HG02970 (cell line): ENCODE measurements around the gene DRC3.

Source experiments
- ATAC-seq: cut with Tn5 transposase; IDR thresholded peaks from one replicate; pipeline ENCODE4 v1.9.1; 2021; ENCODE audit warnings: mild to moderate bottlenecking, moderate library complexity, moderate number of reproducible peaks; ENCODE audit not compliant: unreplicated experiment, low FRiP score

Gene DRC3

DNA sequence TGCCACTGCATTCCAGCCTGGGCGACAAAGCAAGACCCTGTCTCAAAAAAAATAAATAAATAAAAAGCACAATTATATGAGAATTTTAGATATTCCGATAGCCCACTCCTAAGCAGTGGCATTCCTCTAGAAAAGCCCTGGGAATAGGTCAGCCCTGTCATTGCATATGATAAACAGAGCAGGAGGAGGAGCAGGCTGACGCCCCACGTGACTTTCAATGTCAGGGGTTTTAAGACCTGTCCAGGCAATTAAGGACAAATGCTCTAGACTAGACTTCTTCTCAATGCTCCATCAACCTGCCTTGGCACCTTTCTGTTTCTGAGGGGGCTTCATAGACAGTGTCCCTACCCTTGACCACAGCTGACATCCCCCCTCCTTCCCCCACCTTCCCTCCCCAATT is 8.0 kb upstream of the DRC3 start:
- ATAC-seq, result no peak

DNA sequence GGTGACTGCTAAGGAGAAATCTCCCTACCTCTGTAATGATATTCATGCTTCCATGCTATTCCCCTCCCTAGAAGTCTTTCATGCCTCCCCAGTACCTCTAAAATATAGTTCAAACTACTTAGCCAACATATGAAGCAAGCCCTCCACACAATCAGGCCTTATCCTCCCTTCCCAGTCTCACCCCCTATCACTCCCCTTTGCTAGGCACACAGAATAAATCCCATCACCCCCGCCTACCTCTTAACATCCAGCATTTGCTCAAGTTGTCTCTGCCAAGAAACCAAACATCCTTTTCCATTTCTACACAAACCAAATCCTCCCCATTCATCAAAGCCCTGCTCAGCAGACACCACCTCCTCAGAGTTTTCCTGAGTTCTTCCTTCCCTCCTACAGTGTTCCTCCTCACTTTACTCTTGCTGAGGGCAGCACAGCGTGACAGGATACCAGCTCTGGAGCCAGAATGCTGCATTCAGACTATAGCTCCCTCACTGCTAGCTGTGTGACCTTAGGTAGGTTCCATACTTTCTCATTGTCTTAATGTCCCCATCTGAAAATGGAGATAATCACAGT is 7.4 kb upstream of the DRC3 start:
- no peak for ATAC-seq

DNA sequence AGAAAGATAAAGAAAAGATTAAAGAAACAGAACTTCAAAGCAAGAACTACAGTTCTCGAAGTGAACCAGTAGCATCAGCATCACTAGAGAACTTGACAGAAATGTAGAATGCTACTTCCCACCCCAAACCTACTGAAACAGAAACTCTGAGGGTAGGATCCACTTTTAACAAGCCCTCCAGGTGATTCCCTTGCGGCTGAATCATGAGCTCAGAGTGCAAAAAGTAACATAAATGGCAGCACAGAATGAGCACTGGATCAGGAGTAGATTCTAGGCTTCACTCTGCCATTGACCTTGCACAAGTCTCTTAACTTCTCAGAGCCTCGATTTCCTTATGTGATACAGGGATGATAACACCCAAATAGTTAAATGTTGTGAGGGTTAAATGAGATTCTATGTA is 6.3 kb upstream of the DRC3 start:
- no peak for ATAC-seq

DNA sequence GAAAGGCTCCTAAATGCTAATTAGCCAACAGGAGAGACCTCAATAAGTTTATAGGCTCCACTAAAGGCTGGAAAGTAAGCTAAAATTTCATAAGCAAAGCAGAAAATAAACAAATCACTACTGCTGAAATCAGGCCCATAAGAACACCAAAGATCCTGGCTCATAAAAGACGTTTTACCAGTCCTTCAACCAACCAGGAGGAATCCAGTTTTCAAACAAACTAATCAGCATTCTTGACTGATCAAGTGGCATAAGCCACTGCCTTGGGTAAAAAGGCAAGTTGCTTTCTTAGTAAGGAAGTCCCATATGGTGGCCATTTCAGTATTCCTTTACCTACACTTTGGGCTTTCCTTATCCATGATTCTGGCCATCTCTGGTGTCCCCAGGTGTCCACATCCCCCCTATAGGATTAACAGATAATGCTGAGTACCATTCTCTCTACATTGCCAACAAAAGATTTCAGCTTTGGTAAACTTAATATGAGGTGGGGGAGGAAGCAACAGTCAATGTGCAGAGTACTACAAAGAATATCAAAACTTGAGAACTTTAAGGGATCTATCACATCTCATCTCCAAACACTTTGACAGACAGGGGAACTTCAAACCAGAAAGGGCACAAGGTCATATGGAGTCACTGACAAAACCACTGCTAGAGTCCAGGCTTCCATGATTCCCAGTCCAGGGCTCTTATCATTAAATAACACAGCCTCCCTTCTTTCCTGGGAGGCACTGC is 1.8 kb upstream of the DRC3 start:
- no peak for ATAC-seq

DNA sequence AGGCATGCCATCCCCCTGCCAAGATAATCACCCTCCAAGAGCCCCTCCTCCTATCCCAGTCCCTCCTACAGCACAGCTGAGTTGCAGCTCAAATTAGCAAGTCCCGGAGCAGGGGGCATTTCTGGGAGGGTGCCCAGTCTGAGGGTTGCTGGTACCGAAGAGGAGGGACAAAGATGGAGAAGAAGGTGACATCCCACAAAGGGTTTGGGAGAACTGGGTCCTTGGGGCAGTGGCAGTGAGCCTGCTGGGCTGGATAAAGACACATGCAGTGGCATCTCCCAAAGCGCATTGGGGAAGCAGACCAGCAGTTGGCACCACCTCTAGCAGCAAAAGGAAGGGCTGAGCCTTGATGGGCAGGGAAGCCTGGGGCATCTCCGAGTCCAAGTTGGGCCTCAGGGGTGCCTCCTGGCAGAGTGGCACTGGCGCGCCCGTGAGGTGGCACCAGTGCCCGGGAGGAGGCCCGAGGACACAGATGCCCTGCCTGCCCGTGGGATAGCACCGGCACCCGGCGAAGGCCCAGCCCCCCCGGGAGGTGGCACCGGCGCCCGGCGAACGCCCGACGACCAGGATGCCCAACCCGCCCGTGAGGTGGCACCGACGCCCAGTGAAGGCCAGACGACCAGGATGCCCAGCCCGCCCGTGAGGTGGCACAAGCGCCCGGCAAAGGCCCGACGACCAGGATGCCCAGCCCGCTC is 1.1 kb upstream of the DRC3 start:
- no peak for ATAC-seq

DNA sequence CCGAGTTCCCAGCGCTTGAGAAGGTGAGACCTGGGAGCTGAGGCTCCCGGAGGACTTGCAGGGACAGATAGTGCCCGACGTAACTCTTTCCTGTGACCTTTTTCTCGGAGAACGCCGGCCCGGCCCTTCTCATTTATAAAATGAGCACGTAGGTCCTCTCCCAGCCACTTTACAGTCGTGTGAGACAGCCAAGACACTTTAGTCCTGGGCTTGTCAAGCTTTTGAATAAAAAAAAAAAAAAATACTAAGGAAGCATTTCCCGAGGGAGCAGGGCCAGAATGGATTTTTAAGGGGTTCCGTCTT is 241 bp downstream of the DRC3 start:
- ATAC-seq, result no peak

DNA sequence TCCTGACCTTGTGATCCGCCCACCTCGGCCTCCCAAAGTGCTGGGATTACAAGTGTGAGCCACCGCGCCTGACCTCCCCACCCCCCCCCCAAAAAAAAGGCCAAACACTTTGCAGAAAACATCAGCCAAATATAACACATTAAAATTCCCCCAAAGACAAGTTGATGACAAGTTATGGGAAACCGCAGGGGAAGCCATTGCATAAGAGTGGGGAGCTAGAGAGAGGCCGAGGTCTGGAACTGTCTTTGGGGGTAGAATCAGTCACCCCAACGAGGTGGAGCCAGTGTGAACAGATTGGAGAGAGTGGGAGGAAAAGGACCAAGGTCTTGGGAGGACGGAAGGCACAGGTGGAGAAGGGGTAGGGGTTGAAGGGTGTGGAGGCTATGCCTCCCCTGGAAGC is 2.8 kb downstream of the DRC3 start:
- ATAC-seq, result no peak

DNA sequence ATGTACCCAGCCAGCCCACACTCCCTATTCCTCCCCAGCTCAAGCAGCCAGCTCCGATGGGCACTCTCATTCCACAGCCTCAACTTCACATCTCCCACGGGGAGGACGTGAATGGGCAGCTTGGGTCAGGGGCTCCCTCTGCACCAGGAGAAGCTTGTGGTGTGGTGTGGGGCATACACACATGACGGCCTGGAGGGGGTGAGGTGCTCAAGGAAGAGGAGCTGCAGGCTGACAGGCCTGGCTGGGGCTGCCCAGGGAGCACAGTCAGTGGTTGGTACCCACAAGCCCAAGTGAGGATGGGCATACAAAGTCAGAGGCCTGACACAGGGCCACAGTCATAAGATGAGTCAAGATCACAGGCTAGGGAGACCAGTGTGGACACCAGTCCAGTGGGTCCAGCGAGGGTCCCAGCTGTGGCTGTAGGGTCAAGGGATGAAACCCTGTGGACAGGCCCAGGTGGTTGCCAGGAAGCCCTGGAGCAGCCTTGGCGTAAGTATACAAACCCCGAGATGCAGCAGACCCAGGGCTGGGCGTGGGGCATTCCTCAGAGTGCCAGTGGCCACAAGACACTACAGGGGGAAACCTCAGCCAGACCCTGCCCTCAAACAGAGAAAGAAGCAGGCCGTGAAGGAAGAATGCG is 4.4 kb downstream of the DRC3 start:
- no peak for ATAC-seq

DNA sequence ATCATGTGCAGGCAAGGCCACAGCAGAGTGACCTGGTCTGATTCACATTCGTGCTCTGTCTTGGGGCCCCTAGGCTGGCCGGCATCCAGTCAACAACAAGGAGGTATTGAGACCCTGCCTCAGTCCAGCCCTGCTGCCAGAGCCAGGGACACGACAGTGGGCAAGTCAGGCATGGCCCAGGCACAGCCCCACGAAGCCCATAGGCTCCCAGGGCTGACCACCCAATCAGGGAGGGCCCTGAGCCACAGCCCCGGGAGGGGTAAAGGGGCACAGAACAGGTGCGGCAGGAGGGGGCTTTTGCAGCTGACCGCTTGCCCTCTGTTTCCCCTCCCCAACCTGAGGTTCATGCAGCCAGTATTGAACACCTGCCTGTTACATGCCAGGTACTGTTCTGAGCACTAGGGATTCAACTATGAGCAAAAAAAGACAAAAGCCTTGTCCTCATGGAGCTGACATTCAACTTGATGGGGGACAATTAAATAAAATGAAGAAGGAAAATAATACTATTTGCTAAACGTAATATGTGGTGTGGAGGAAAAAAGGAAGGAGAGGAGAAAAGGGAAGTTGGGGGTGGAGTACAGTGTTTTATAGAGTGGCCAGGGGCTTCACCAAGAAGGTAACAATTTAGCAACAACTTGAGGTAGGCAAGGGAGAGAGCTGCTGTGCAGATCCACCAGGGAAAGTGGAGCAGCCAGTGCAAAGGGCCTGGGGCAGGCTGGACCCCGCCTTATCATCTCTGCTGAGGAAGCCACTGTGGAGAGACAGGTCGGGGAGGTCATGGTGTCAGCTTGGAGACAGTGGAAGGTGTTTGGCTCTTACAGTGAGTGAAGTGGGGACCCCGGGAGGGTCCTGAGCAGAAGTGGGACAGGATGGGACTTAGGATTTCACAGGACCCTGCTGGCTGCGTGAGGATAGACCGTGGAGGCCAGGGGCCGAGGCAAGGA is 6.1 kb downstream of the DRC3 start:
- no peak for ATAC-seq

DNA sequence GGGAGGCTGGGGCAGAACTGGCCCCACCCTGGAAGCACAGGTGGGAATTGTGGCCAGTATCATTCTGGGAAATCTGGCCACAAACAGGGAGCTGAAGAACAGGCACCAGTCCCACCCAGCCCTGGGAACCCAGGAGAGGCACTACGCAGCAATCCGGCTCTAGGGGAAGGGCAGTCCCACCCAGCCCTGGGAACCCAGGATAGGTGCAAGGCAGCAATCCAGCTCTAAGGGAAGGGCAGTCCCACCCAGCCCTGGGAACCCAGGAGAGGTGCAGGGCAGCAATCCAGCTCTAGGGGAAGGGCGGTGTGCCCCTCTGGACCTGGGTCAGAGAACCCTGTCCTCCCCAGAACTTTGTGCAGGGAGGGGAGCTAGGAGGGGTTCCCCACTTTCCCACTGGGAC is 7.1 kb downstream of the DRC3 start:
- no peak for ATAC-seq

DNA sequence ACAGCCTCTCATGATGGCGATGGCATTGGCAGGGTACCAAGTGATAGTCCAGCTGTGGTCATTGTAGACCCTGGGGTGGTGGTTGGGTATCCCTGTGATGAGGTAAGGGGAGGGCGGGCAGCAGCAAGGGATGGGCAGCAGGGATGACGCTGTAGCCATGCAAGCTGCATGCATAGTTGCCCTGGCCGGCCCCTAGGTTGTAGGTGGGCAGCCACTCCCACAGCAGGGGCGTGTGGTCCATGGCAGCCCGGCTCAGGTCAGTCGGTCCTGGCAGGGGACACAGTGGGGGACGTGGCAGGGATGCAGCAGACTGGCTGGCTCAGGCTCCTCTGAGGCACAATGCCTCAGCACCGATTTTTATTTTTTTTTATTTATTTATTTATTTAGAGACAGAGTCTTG is 8.7 kb downstream of the DRC3 start:
- ATAC-seq, result no peak

DNA sequence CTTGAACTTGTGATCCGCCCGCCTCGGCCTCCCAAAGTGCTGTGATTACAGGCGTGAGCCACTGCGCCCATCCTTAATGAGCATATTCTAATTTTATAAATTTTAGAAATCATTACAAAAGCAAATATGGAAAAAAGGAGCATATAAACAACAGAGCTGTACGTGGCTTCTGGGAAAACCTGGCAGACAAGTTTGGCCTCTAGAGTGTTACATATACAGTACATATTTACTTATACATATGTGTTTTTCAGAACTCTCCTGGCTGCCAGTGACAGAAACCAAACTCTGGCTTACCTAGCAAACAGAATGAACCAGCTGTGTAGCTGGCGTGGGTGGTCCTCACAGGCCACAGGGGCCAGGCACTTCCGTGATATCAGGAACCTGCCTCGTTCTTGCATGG is 10.1 kb downstream of the DRC3 start:
- no peak for ATAC-seq

DNA sequence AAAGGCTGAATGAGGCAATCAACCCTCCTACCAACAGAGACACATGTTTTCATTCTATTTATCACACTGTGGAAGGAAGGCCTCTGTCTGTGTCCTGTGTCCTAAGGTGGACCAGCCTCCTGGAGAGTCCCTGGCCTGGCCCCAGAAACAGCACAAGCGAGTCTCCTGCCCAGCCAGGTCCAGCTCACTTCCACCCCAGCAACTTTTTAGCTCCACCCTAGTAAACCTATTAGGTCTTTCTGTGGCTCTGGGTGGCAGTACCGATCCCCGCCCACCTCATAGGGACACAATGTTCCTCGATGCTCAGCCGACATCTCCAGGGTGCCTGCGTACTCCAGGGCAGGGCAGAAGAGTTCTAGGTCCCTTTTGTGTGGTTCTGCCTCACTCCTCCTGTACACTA is 10.7 kb downstream of the DRC3 start:
- no peak for ATAC-seq

DNA sequence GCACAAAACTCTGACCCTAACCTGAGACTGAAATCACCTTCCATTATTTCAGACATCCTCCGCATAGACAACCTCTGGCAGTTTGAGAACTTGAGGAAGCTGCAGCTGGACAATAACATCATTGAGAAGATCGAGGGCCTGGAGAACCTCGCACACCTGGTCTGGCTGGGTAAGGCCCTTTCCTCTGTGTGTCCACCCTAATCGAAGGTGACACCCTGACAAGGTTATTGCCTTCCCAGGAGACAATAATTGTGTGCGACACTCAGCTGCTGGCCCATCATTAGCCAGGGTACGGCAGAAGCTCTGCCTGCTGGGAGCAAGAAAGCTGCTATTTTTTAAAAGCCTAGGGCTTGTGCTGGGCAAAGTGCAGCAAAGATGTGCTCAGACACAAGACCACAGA is 11.1 kb downstream of the DRC3 start:
- ATAC-seq, result no peak

DNA sequence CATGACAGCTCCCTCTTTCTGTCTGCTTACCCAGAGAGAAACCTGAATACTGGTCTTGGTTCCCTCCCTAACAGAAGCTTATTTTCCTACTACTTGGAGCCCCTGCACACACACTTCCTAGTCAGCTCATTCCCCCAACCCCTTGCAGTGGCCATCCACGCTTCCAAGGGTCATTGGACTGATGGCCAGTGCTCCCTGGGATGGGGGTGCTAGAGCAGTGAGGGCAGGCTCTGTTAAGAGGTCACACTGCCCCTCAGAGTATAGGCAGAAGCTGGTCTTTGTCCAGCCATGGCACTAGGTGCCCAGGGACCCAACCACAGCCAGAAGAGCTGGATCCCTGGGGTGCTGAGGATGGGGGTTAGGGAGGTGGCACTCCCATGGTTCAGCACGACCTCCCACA is 12.5 kb downstream of the DRC3 start:
- no peak for ATAC-seq

DNA sequence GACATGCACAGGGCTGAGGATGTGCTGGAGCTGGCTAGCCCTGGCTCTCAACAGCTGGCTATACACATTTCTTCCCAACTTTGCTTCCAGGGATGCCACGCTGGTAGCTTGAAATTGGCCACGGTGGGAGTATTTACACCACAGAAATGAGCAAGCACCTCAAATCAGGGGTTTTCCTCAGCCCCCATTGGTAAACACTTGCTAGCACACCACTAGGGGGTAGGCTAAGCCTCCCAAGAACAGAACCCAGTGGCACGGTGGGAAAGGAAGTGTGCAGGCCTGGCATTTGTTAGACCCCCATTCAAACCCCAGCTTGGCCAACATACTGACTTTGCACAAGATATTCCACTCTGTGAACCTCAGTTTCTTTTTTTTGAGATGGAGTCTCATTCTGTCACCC is 12.9 kb downstream of the DRC3 start:
- ATAC-seq, result no peak

DNA sequence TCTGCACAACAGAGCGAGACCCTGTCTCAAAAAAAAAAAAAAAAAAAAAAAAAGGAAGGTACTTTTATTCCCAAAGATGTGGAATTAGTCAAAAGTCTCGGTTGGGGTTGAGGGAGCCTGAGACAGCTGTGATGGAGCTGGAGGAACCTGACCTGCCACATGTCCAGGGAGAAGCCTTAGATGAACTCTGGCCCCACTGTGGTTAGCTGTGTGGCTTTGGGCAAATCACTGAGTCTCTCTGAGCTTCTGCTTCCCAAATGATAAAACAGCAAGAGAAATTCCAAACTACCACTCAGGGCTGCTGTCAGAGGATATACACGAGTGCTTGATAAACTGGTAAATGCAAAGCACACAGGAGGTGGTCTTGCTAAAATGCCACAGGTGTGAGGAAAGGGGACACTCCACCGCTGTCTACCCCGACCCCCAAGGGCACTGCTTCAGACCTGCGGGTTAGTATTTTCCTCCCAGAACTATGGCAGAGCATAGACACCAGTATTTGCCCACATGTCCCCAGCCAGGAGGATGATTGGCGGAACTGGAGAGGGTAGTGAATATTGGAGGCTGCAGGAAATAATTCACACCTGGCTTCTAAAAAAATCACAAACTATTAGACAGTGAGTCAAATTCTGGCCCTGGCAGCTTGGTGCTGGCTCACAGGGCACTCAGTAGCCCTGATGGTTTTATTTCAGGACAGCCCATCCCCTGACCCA is 14.7 kb downstream of the DRC3 start:
- ATAC-seq, result no peak

DNA sequence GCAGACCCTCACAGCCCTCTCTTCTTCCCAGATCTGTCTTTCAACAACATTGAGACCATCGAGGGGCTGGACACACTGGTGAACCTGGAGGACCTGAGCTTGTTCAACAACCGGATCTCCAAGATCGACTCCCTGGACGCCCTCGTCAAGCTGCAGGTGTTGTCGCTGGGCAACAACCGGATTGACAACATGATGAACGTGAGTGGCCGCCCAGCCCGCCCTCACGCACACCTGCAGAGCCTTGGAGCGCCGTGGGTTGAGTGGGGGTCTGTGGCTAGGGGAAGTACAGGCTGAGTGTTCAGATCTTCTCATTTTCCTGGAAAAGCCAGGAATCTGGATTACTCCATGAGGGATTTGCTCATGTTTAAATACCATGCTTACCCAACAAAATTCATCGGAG is 15.2 kb downstream of the DRC3 start:
- no peak for ATAC-seq

DNA sequence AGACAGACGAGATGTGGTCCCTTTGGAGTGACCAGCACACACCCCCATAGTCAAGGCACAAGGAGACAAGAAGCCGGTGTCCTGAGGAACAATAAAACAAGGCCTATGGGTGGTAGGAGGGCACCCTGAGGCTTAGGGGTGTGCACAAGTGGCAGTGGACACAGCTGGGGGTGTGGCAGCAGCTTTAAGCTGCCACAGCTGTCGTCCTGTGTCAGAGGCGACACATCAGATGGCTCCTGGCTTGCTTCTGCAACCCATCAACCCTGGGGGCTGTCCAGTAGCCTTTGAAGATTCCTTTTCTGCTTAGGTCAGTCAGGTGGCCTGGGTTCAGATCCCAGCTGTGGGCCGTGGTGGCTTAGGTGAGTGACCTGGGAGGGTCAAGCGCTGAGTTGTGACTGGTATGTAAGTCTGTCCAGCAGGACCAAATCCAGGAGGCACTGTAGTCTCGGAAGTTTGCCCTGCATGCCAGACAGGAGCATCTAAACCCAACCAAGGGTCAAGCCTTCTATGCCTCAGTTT is 15.8 kb downstream of the DRC3 start:
- no peak for ATAC-seq

DNA sequence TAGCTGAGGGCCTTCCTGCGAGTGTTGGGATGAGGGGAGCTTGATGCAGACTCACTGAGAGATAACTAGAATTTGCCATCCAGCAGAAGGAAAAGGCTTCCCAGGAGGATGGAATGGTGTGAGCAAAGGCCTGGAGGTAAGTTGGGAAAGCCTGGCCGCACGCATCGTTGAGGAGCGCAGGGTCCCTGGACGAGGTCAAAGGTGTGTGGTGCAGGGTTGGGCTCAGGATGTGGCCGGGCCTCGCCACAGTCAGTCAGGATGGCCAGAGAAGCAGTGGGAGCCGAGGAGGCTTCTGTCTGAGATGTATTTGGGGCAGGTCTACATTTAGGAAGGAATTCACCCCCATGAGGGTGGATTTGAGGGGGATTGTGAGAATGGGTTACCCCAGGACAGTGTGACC is 16.4 kb downstream of the DRC3 start:
- ATAC-seq, result no peak
